ENCODE results near the gene NMRK2. TPM values are rescaled to one million over a fixed set of nuclear protein-coding genes. Genes with fewer than 3 reads are reported as not detected.

Gene NMRK2
- total and polyA plus RNA-seq, 4 donors: 0.07 TPM; not detected in 3

GRCh38 chr19:3908266-3909054, 24.4 kb upstream of the NMRK2 start:
- Histone ChIP-seq H3K36me3 (ENCODE audit: control insufficient read depth in 4 of 4, insufficient read depth in 3 of 4, low read depth in 1 of 4, low read length in 3 of 4) (no peaks in the 10 kb centered on the region), H3K27ac (ENCODE audit: low read depth in 1 of 2, low read length in 2 of 2) (no peak overlapping the region), H3K27me3 (ENCODE audit: control insufficient read depth in 4 of 4, insufficient read depth in 4 of 4, low read length in 3 of 4) (no peaks in the 10 kb centered on the region), H3K9me3 (ENCODE audit: control insufficient read depth in 4 of 4, low read length in 3 of 4) (peaks cover 0 to 6% (median 2%) of the 10 kb centered on the region in 4 donors), H3K4me3 (ENCODE audit: low read depth in 1 of 3, low read length in 3 of 3) (no peak overlapping the region), H3K4me1 (ENCODE audit: control insufficient read depth in 4 of 4, insufficient read depth in 4 of 4, low read length in 3 of 4) (no peaks in the 10 kb centered on the region), H3K9ac (ENCODE audit: low read depth in 1 of 2, low read length in 2 of 2) (no peak overlapping the region)
- 72% methylated on average over 14 of the region's 14 CpGs for WGBS
- TF ChIP-seq JUND (IDR thresholded peaks at IDR 0.05): no peak
- TF ChIP-seq RAD21 (IDR thresholded peaks at IDR 0.05): no peak
- TF ChIP-seq SP1 (IDR thresholded peaks at IDR 0.05): no peak
- TF ChIP-seq FOXA2 (IDR thresholded peaks at IDR 0.05): no peak
- TF ChIP-seq EGR1 (IDR thresholded peaks at IDR 0.05; ENCODE audit: low read depth in 2 of 2): no peak
- TF ChIP-seq RXRA (IDR thresholded peaks at IDR 0.05): no peak
- no peak for TF ChIP-seq ZBTB33 (IDR thresholded peaks at IDR 0.05)
- TF ChIP-seq FOXA1 (IDR thresholded peaks at IDR 0.05): no peak
- TF ChIP-seq TAF1 (conservative IDR thresholded peaks at IDR 0.05): no peak
- no peak for TF ChIP-seq NR2F2 (IDR thresholded peaks at IDR 0.05)
- TF ChIP-seq YY1 (IDR thresholded peaks at IDR 0.05): no peak
- no peak for TF ChIP-seq CTCF (IDR thresholded peaks at IDR 0.05; ENCODE audit: low read depth, low read length, missing input control)
- no peak for TF ChIP-seq GABPA (IDR thresholded peaks at IDR 0.05 in 1 of 2, conservative IDR thresholded peaks at IDR 0.05 in 1 of 2)
- no peak for TF ChIP-seq HNF4A (conservative IDR thresholded peaks at IDR 0.05)
- no peak for TF ChIP-seq REST (IDR thresholded peaks at IDR 0.05)
- no peak for TF ChIP-seq MAX (IDR thresholded peaks at IDR 0.05)
- no peak for TF ChIP-seq HNF4G (IDR thresholded peaks at IDR 0.05)
- no peak for DNase-seq (ENCODE audit: low spot score)

Data from liver (tissue), 9 donors.